Neural cell (in vitro differentiated cells): ENCODE data around the gene DSN1. TPM values are rescaled to one million over a fixed set of nuclear protein-coding genes. Genes with fewer than 3 reads are reported as not detected.
A peak's percentile ranks its signal among the peaks of the same experiment; 100 is the strongest.

ENCODE experiments used
- H2AFZ ChIP-seq: fragments of 200-600, 300-800 bp; sonication (generic), shearing (Covaris generic); 2 replicates; pipeline ENCODE4 v1.6.0; 2014; ENCODE audit warnings: low read depth, mild to moderate bottlenecking, antibody characterized with exemption, low read length, moderate library complexity
- H3F3A ChIP-seq: fragments of 200-600 bp; shearing (Covaris generic); 2 replicates; pipeline ENCODE4 v1.6.1; 2016; ENCODE audit warnings: mild to moderate bottlenecking, moderate library complexity, mixed read lengths, antibody characterized with exemption, low read length; ENCODE audit not compliant: insufficient read depth, poor library complexity, severe bottlenecking
- H3K27ac ChIP-seq: fragments of 200-600, 300-800 bp; sonication (generic), shearing (Covaris generic); 2 replicates; pipeline ENCODE4 v1.5.1; 2014; ENCODE audit warnings: mild to moderate bottlenecking, low read length, moderate library complexity
- H3K27me3 ChIP-seq: fragments of 300-800, 200-600 bp; sonication (generic), shearing (Covaris generic); 2 replicates; pipeline ENCODE4 v1.6.0; 2014; ENCODE audit warnings: mild to moderate bottlenecking, low read depth, low read length, moderate library complexity; ENCODE audit not compliant: insufficient read depth
- H3K36me3 ChIP-seq: fragments of 300-800, 200-600 bp; sonication (generic), shearing (Covaris generic); 2 replicates; pipeline ENCODE4 v1.5.1; 2014; ENCODE audit warnings: mild to moderate bottlenecking, antibody characterized with exemption, low read length, moderate library complexity; ENCODE audit not compliant: insufficient read depth
- H3K4me2 ChIP-seq: fragments of 300-800, 200-600 bp; sonication (generic), shearing (Covaris generic); 2 replicates; pipeline ENCODE4 v1.6.0; 2014; ENCODE audit warnings: mild to moderate bottlenecking, low read length
- H3K4me3 ChIP-seq: fragments of 300-800, 200-600 bp; sonication (generic), shearing (Covaris generic); 2 replicates; pipeline ENCODE4 v1.5.1; 2014; ENCODE audit warnings: mild to moderate bottlenecking, low read length, moderate library complexity
- H3K79me2 ChIP-seq: fragments of 200-600 bp; shearing (Covaris generic); replicated peaks from 2 replicates; pipeline ENCODE4 v1.6.0; 2014; ENCODE audit warnings: mild to moderate bottlenecking, low read length, moderate library complexity; ENCODE audit not compliant: insufficient read depth
- H3K9ac ChIP-seq: fragments of 300-800, 200-600 bp; sonication (generic), shearing (Covaris generic); 2 replicates; pipeline ENCODE4 v1.6.1; 2016; ENCODE audit warnings: mild to moderate bottlenecking, low read length, mixed read lengths
- H3K9me2 ChIP-seq: fragments of 200-600 bp; shearing (Covaris generic); 2 replicates; pipeline ENCODE4 v1.6.1; 2016; ENCODE audit warnings: mild to moderate bottlenecking, low read length, mixed read lengths; ENCODE audit not compliant: insufficient read depth
- H3K9me3 ChIP-seq: fragments of 200-600, 300-800 bp; sonication (generic), shearing (Covaris generic); 2 replicates; pipeline ENCODE4 v1.6.1; 2016; ENCODE audit warnings: mild to moderate bottlenecking, mixed run types, low read length, moderate library complexity, mixed read lengths
- H4K20me1 ChIP-seq: fragments of 200-600 bp; shearing (Covaris generic); 2 replicates; pipeline ENCODE4 v1.6.1; 2016; ENCODE audit warnings: mild to moderate bottlenecking, mixed run types; ENCODE audit not compliant: insufficient read depth
- CTCF ChIP-seq: fragments of 450-650 bp; IDR thresholded peaks from 2 replicates; pipeline ENCODE4 v1.5.1; 2014; ENCODE audit warnings: antibody characterized with exemption, mild to moderate bottlenecking, moderate library complexity; ENCODE audit not compliant: poor library complexity, severe bottlenecking
- EP300 ChIP-seq: fragments of 450-650 bp; conservative IDR thresholded peaks from 2 replicates; pipeline ENCODE4 v1.6.1; 2014; ENCODE audit warnings: antibody characterized with exemption, mild to moderate bottlenecking, moderate library complexity; ENCODE audit not compliant: poor library complexity, severe bottlenecking
- EZH2 ChIP-seq: fragments of 200-600, 300-800 bp; shearing (Covaris generic), sonication (generic); IDR thresholded peaks from 2 replicates; pipeline ENCODE4 v1.6.1; 2014; ENCODE audit warnings: antibody characterized with exemption, low read length, borderline replicate concordance, mild to moderate bottlenecking; ENCODE audit not compliant: insufficient read depth, poor library complexity, severe bottlenecking
- MXI1 ChIP-seq: fragments of 450-650 bp; conservative IDR thresholded peaks from 2 replicates; pipeline ENCODE4 v1.6.1; 2014; ENCODE audit warnings: antibody characterized with exemption, mild to moderate bottlenecking; ENCODE audit not compliant: poor library complexity, severe bottlenecking
- POLR2AphosphoS5 ChIP-seq: IDR thresholded peaks from 2 replicates; pipeline ENCODE4 v1.6.1; 2012
- RAD21 ChIP-seq: fragments of 450-650 bp; conservative IDR thresholded peaks from 2 replicates; pipeline ENCODE4 v1.6.1; 2014; ENCODE audit warnings: antibody characterized with exemption, mild to moderate bottlenecking, moderate library complexity
- REST ChIP-seq: IDR thresholded peaks from 2 replicates; pipeline ENCODE4 v1.6.1; 2012; ENCODE audit warnings: borderline replicate concordance
- SMC3 ChIP-seq: fragments of 450-650 bp; conservative IDR thresholded peaks from 2 replicates; pipeline ENCODE4 v1.6.1; 2014; ENCODE audit warnings: antibody characterized with exemption, mild to moderate bottlenecking, moderate library complexity; ENCODE audit not compliant: poor library complexity
- TAF1 ChIP-seq: IDR thresholded peaks from 2 replicates; pipeline ENCODE4 v1.6.1; 2012; ENCODE audit warnings: low read depth
- polyA plus RNA-seq: library from polyadenylated mRNA; depleted of rRNA; stranded (reverse); fragments of >200 nt; gene quantifications from 2 replicates; pipeline ENCODE4 v1.2.3, GENCODE V29; 2014

Gene DSN1
- polyA plus RNA-seq, 1 donor from 2014 or later: 8.1 TPM

- Histone ChIP-seq H3K4me3 (peak overlapping the region; percentile 73), H3F3A (no peaks in the 10 kb centered on the region), H3K9ac (peak overlapping the region; percentile 85), H3K9me3 (no peaks in the 10 kb centered on the region), H2AFZ (peak overlapping the region; percentile 93), H3K27me3 (no peaks in the 10 kb centered on the region), H3K4me2 (peak overlapping the region; percentile 90), H3K9me2 (no peaks in the 10 kb centered on the region), H3K27ac (no peak overlapping the region), H4K20me1 (no peaks in the 10 kb centered on the region), H3K36me3 (no peaks in the 10 kb centered on the region), H3K79me2 (no peaks in the 10 kb centered on the region)
- TF ChIP-seq MXI1: no peak
- TF ChIP-seq REST: no peak
- no peak for TF ChIP-seq EP300
- TF ChIP-seq CTCF: no peak
- no peak for TF ChIP-seq POLR2AphosphoS5
- no peak for TF ChIP-seq TAF1
- no peak for TF ChIP-seq SMC3
- no peak for TF ChIP-seq EZH2
Measured at GRCh38 chr20:36773107-36773596, 411 bp downstream of the DSN1 start.

GRCh38 chr20:36770680-36771079 is 2.9 kb downstream of the DSN1 start:
- no peaks in the 10 kb centered on the region for H3K9me3 ChIP-seq
- no peaks in the 10 kb centered on the region for H3K79me2 ChIP-seq
- no peaks in the 10 kb centered on the region for H3F3A ChIP-seq
- no peaks in the 10 kb centered on the region for H4K20me1 ChIP-seq
- H3K27ac ChIP-seq: no peak overlapping the region
- no peak overlapping the region for H3K4me2 ChIP-seq
- H3K9ac ChIP-seq: no peak overlapping the region
- H2AFZ ChIP-seq: no peak overlapping the region
- no peaks in the 10 kb centered on the region for H3K36me3 ChIP-seq
- no peak for TF ChIP-seq TAF1
- TF ChIP-seq RAD21: no peak
- TF ChIP-seq MXI1: no peak
- TF ChIP-seq REST: no peak
- no peak for TF ChIP-seq SMC3
- no peak for TF ChIP-seq POLR2AphosphoS5
- no peak for TF ChIP-seq EP300
- no peak for TF ChIP-seq EZH2
- no peak for TF ChIP-seq CTCF
- H3K9me2 ChIP-seq: no peaks in the 10 kb centered on the region
- no peak overlapping the region for H3K4me3 ChIP-seq
- no peaks in the 10 kb centered on the region for H3K27me3 ChIP-seq
